Dedifferentiated amniotic fluid mesenchymal stem cell (primary cell): ENCODE results near the gene NKX1-1.

Experiments
- DNase-seq: peaks from one replicate; pipeline ENCODE4 v3.0.0-alpha.2; 2016; ENCODE audit errors: extremely low spot score

NKX1-1 gene

GRCh38 chr4:1360423-1361283 is 45.6 kb downstream of the NKX1-1 start:
- DNase-seq, result no peak

GRCh38 chr4:1359976-1360375 is 46.3 kb downstream of the NKX1-1 start:
- DNase-seq, result no peak

GRCh38 chr4:1359144-1359501 is 47.1 kb downstream of the NKX1-1 start:
- DNase-seq, result no peak

- no peak for DNase-seq
Measured at GRCh38 chr4:1358421-1359143, 47.7 kb downstream of the NKX1-1 start.

- no peak for DNase-seq
Measured at GRCh38 chr4:1357356-1358248, 48.6 kb downstream of the NKX1-1 start.

- DNase-seq, result no peak
Measured at GRCh38 chr4:1356181-1356998, 49.9 kb downstream of the NKX1-1 start.

- no peak for DNase-seq
Measured at GRCh38 chr4:1355378-1355777, 50.9 kb downstream of the NKX1-1 start.

GRCh38 chr4:1354983-1355275 is 51.3 kb downstream of the NKX1-1 start:
- no peak for DNase-seq

- no peak for DNase-seq
Measured at GRCh38 chr4:1354136-1354982, 51.9 kb downstream of the NKX1-1 start.

GRCh38 chr4:1353186-1354055 is 52.8 kb downstream of the NKX1-1 start:
- DNase-seq, result no peak
